ENCODE measurements around the gene CARNS1. TPM values are rescaled to one million over a fixed set of nuclear protein-coding genes. Genes with fewer than 3 reads are reported as not detected.

The CARNS1 gene
- total RNA-seq, 1 experiment from 2014 or later = not detected

DNA sequence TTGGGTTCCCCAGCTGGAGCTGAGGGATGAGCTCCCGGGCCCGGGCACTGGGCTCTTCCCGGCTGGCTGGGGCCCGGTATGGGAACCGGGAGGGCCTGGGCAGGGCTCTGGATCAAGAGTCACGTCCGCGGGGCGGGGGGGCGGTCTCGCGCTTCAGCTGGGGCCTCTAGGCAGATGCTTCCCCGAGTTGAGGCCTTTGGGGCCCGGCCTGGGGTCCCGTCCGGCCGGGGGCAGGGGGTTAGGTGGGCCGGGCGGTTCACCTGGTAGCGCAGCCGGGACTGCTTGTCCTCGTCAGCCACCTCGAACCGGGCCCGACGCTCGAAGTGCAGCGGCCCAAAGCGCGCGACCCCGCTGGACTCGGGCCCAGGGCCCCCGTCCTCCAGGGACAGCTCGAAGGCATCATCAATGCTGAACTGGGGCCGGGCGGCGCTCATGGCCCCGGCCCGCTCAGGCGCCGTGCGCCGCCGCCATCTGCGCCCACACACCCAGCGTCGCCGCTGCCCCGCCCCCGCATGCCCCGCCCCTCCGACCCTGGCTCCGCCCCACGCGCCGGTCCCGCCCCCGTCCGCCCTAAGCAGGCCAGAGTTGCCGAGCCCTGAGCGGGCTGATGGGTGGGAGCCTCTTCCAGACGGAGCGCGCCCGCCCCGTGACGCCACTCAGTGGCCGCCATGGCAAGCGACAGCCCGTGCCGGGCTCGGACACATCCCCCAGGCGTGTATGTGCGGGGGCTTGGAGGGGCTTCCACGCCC lies 53.5 kb downstream of the CARNS1 start, which contains the start of gene TMEM134:
Gene TMEM134 (minus strand): TSS at position 493 of the 749 bp plus-strand sequence. CDS start 59 bp downstream, at position 434.
- intact Hi-C loops (cut with micrococcal nuclease; ENCODE audit: unreplicated experiment) = no loop called here
- H3K27ac Mint-ChIP-seq (ENCODE audit: unreplicated experiment) = peak within 1 kb of the TSS; percentile 64
- TF ChIP-seq, protein P1, sequence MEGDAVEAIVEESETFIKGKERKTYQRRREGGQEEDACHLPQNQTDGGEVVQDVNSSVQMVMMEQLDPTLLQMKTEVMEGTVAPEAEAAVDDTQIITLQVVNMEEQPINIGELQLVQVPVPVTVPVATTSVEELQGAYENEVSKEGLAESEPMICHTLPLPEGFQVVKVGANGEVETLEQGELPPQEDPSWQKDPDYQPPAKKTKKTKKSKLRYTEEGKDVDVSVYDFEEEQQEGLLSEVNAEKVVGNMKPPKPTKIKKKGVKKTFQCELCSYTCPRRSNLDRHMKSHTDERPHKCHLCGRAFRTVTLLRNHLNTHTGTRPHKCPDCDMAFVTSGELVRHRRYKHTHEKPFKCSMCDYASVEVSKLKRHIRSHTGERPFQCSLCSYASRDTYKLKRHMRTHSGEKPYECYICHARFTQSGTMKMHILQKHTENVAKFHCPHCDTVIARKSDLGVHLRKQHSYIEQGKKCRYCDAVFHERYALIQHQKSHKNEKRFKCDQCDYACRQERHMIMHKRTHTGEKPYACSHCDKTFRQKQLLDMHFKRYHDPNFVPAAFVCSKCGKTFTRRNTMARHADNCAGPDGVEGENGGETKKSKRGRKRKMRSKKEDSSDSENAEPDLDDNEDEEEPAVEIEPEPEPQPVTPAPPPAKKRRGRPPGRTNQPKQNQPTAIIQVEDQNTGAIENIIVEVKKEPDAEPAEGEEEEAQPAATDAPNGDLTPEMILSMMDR (IDR thresholded peaks at IDR 0.05; ENCODE audit: unreplicated experiment) = peak; percentile 14
- peak within 1 kb of the TSS; percentile 85 for H3K4me3 Mint-ChIP-seq (ENCODE audit: low read depth, unreplicated experiment)
- H3K27me3 Mint-ChIP-seq (ENCODE audit: unreplicated experiment) = peaks cover 10% of the 10 kb centered on the region
- peaks cover 37% of the 10 kb centered on the region for H3K4me1 Mint-ChIP-seq (ENCODE audit: low read depth, unreplicated experiment)
- H3K36me3 Mint-ChIP-seq (ENCODE audit: insufficient read depth, unreplicated experiment) = peaks cover 47% of the 10 kb centered on the region
- BruUV-seq (replicated peaks) = TSS peak; percentile 15
- CTCF ChIA-PET = interaction anchor here (0.6 to 2.6 kb wide), 6 partner anchors 10 to 158 kb away, joined by 3 to 10 read pairs (median 4); partner anchors contain the start of genes GPR152 and PPP1CA
- DNase-seq = peak; percentile 93
- H3K9me3 Mint-ChIP-seq (ENCODE audit: low read depth, unreplicated experiment) = no peaks in the 10 kb centered on the region

DNA sequence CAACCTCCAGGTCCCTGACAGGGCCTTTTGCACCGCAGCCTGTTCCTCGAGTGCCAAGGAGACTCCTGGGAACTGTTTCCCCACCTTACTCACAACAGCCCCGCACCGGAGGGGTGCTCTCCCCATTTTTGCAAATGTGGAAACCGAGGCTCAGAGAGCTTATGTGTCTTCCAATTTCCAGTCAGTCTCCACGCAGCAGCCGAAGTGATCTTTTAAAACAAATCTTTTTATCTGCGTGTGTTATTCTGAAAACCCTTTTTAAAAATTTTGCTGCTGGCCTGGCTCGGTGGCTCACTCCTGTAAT lies 54.0 kb downstream of the CARNS1 start:
- no TSS peak for BruUV-seq (replicated peaks)
- Mint-ChIP-seq H3K36me3 (ENCODE audit: insufficient read depth, unreplicated experiment) (peaks cover 42% of the 10 kb centered on the region), H3K9me3 (ENCODE audit: low read depth, unreplicated experiment) (no peaks in the 10 kb centered on the region), H3K27me3 (ENCODE audit: unreplicated experiment) (peaks cover 10% of the 10 kb centered on the region), H3K27ac (ENCODE audit: unreplicated experiment) (no peak overlapping the region), H3K4me1 (ENCODE audit: low read depth, unreplicated experiment) (peaks cover 32% of the 10 kb centered on the region), H3K4me3 (ENCODE audit: low read depth, unreplicated experiment) (peak overlapping the region; percentile 85)
- DNase-seq = no peak
- TF ChIP-seq, protein P1 (IDR thresholded peaks at IDR 0.05; ENCODE audit: unreplicated experiment) = no peak
- CTCF ChIA-PET = interaction anchor here (0.6 to 2.6 kb wide), 3 partner anchors 9 to 68 kb away, joined by 3 to 10 read pairs (median 4); partner anchors contain the start of genes GPR152 and PPP1CA
- intact Hi-C loops (cut with micrococcal nuclease; ENCODE audit: unreplicated experiment) = no loop called here

DNA sequence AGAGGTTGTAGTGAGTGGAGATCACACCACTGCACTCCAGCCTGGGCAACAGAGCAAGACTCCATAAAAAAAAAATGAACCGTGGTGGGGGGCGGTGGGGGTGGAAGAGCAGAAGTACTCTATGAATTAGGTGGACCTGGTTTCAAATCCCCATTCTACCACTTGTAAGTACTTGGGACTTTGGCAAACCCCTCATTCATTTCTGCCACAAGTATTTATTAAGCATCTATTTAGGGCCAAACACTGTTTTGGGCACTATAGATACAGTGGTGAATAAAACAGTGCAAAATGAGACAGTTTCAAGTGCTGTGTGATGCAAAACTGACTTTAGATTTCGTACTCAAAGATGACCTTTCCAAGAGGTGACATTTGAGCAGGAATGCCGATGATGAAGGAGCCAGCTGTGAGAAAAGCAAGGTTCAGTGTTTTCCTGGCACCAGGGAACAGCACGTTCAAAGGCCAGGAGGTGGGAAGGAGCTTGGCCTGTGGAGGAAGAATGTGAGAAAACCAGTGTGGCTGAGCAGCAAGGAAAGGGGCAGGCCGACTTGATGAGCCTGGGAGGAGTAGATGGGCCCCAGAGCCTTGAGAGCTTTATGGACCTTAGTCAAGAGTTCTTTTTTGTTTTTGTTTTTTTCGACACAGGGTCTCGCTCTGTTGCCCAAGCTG lies 55.0 kb downstream of the CARNS1 start:
- H3K27me3 Mint-ChIP-seq (ENCODE audit: unreplicated experiment) = peaks cover 10% of the 10 kb centered on the region
- no peak for DNase-seq
- H3K4me1 Mint-ChIP-seq (ENCODE audit: low read depth, unreplicated experiment) = peaks cover 25% of the 10 kb centered on the region
- no TSS peak for BruUV-seq (replicated peaks)
- intact Hi-C loops (cut with micrococcal nuclease; ENCODE audit: unreplicated experiment) = no loop called here
- no peaks in the 10 kb centered on the region for H3K9me3 Mint-ChIP-seq (ENCODE audit: low read depth, unreplicated experiment)
- H3K4me3 Mint-ChIP-seq (ENCODE audit: low read depth, unreplicated experiment) = no peak overlapping the region
- peaks cover 31% of the 10 kb centered on the region for H3K36me3 Mint-ChIP-seq (ENCODE audit: insufficient read depth, unreplicated experiment)
- H3K27ac Mint-ChIP-seq (ENCODE audit: unreplicated experiment) = peak overlapping the region; percentile 26
- CTCF ChIA-PET = interaction anchor here (2.6 kb wide), 1 partner anchor 18 kb away, joined by 10 read pairs; the partner anchor contains the start of gene GPR152
- TF ChIP-seq, protein P1 (IDR thresholded peaks at IDR 0.05; ENCODE audit: unreplicated experiment) = no peak

DNA sequence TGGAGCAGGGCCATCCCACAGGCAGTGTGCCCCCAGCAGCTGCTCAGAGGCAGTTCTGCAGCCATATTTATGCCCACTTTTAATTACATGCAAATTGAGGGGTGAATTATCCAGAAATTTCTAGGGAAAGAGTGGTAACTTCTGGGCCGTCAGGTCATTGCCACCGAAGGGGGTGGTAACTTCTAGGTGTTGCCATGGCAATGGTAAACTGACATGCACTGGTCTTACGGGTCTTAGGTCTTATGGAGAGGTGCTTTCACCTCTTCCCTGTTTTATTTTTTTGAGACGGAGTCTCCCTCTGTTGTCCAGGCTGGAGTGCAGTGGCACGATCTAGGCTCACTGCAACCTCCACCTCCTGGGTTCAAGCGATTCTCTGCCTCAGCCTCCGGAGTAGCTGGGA lies 57.4 kb downstream of the CARNS1 start:
- no peak for DNase-seq
- H3K27ac Mint-ChIP-seq (ENCODE audit: unreplicated experiment) = no peak overlapping the region
- no TSS peak for BruUV-seq (replicated peaks)
- CTCF ChIA-PET = interaction anchor here (0.6 kb wide), 1 partner anchor 1218 kb away, joined by 4 read pairs; no protein-coding TSS in a partner anchor
- H3K4me3 Mint-ChIP-seq (ENCODE audit: low read depth, unreplicated experiment) = no peak overlapping the region
- TF ChIP-seq, protein P1 (IDR thresholded peaks at IDR 0.05; ENCODE audit: unreplicated experiment) = no peak
- peaks cover 10% of the 10 kb centered on the region for H3K27me3 Mint-ChIP-seq (ENCODE audit: unreplicated experiment)
- peaks cover 14% of the 10 kb centered on the region for H3K4me1 Mint-ChIP-seq (ENCODE audit: low read depth, unreplicated experiment)
- intact Hi-C loops (cut with micrococcal nuclease; ENCODE audit: unreplicated experiment) = no loop called here
- H3K36me3 Mint-ChIP-seq (ENCODE audit: insufficient read depth, unreplicated experiment) = peaks cover 19% of the 10 kb centered on the region
- no peaks in the 10 kb centered on the region for H3K9me3 Mint-ChIP-seq (ENCODE audit: low read depth, unreplicated experiment)

Other genes starting within 250 kb of the CARNS1 start
- gene GRK2, start 149.2 kb upstream of the CARNS1 start, total RNA-seq (2022) = 69.8 and 71.3 TPM in 2 replicates
- gene ANKRD13D, start 126.4 kb upstream of the CARNS1 start, total RNA-seq (2022) = 50.8 and 58.5 TPM in 2 replicates
- gene SSH3, start 112.1 kb upstream of the CARNS1 start, total RNA-seq (2022) = 73.0 and 84.3 TPM in 2 replicates
- gene POLD4, start 62.1 kb upstream of the CARNS1 start, total RNA-seq (2022) = 95.1 and 119 TPM in 2 replicates
- gene CLCF1, start 42.1 kb upstream of the CARNS1 start, total RNA-seq (2022) = 7.1 and 7.5 TPM in 2 replicates
- gene RAD9A, start 23.7 kb upstream of the CARNS1 start, total RNA-seq (2022) = 26.9 and 38.6 TPM in 2 replicates
- gene PPP1CA, start 13.8 kb upstream of the CARNS1 start, total RNA-seq (2022) = 179 and 180 TPM in 2 replicates
- not detected in 2 replicates for gene TBC1D10C, start 11.6 kb upstream of the CARNS1 start, total RNA-seq (2022)
- 44.3 and 47.5 TPM in 2 replicates for gene RPS6KB2, start 12.8 kb downstream of the CARNS1 start, total RNA-seq (2022)
- 0.51 and 1.3 TPM in 2 replicates for gene PTPRCAP, start 22.0 kb downstream of the CARNS1 start, total RNA-seq (2022)
- 103 and 116 TPM in 2 replicates for gene CORO1B, start 27.8 kb downstream of the CARNS1 start, total RNA-seq (2022)
- gene GPR152, start 37.1 kb downstream of the CARNS1 start, total RNA-seq (2022) = not detected in 2 replicates
- gene CABP4, start 39.7 kb downstream of the CARNS1 start, total RNA-seq (2022) = 24.8 and 25.4 TPM in 2 replicates
- 31.9 and 33.2 TPM in 2 replicates for gene TMEM134, start 53.6 kb downstream of the CARNS1 start, total RNA-seq (2022)
- gene AIP, start 67.3 kb downstream of the CARNS1 start, total RNA-seq (2022) = 44.0 and 48.4 TPM in 2 replicates
- gene PITPNM1, start 89.7 kb downstream of the CARNS1 start, total RNA-seq (2022) = 70.5 and 84.1 TPM in 2 replicates
- 59.7 and 64.7 TPM in 2 replicates for gene CDK2AP2, start 92.5 kb downstream of the CARNS1 start, total RNA-seq (2022)
- not detected in 2 replicates for gene CABP2, start 107.8 kb downstream of the CARNS1 start, total RNA-seq (2022)
- 777 and 838 TPM in 2 replicates for gene GSTP1, start 168.1 kb downstream of the CARNS1 start, total RNA-seq (2022)
- 216 and 233 TPM in 2 replicates for gene NDUFV1, start 191.3 kb downstream of the CARNS1 start, total RNA-seq (2022)
- gene NUDT8, start 214.3 kb downstream of the CARNS1 start, total RNA-seq (2022) = 9.7 and 12.7 TPM in 2 replicates
- gene TBX10, start 224.1 kb downstream of the CARNS1 start, total RNA-seq (2022) = not detected in 2 replicates
- 0.83 and 2.0 TPM in 2 replicates for gene ACY3, start 235.1 kb downstream of the CARNS1 start, total RNA-seq (2022)

All from Calu3 (cell line).